SH-SY5Y (cell line): ENCODE data around the gene REEP5.

Source experiments
- GATA2 ChIP-seq: IDR thresholded peaks from 2 replicates; pipeline ENCODE4 v1.6.1; 2011; ENCODE audit warnings: mild to moderate bottlenecking, low read depth, low read length
- GATA3 ChIP-seq: IDR thresholded peaks from 2 replicates; pipeline ENCODE4 v1.6.1; 2011; ENCODE audit warnings: low read depth, mild to moderate bottlenecking, low read length, moderate library complexity

REEP5 gene

DNA sequence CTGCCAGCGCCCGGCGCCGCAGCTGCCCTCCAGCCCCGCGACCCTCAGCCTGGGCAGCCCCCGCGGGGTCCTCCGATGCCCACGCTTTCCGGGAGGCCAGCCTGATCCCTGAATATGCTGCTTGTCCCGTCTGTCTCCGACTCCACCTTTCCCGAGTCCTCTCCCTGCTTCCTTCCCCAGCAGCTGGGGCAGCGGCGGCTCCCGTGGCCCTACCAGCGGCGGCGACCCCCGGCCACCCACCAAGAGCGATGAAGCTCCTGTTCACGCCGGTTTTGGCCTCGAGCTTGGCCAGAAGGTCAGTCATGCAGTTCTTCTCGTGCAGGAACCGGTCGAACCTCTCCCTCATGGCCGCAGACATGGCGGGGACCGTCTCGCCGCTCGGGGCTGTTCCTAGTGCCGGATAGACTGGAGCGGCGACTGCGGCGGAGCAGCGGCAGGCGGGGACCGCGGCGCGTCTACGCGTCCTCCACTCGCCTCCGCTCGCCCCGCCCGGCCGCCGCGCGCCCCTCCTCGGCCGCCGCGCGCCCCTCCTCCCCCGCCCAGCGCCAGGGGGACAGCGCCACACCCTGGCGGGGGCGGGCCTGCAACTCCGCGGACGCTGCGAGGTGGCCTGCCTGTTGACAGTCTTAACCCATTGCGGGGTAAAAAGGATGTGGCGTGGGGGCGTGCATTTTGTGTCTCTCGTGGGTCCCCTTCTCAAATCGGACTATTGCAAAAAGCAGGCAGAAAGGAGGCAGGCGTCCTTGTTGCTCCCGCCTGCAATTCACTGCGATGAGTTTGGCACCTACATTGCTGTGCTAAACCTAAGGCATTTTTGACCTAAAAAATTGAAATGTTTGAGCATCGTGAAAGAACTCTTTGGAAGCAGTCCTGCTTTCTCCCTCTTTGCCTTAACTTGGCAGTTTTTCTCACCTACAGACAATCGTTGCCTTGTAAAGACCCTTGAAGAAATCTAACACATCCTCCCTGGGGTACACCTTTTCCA, at the start of gene REEP5:
Gene REEP5 (minus strand): TSS at position 395 of the 985 bp plus-strand sequence. CDS start 37 bp downstream, at position 358.
- TF ChIP-seq GATA2 = no peak
- no peak for TF ChIP-seq GATA3

DNA sequence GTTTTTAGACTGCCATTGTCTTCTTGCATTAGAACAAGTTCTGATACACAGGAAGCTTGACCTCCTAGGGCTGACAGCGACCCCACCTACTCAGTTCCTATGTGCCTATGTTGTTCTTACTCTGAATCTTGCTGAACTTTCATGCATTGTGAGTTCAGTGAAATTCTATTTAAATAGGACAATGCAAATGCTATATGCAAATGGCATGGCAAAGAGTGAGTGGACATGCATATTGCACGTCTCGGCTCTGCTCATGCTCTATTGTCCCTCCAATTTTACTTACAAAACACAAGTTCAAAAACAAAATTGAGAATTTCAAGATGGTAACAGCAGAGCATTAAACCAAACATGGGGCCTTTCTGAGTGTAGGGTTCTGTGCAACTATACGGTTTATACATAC, 49.2 kb upstream of the REEP5 start:
- TF ChIP-seq GATA3 (no peak), GATA2 (no peak)

DNA sequence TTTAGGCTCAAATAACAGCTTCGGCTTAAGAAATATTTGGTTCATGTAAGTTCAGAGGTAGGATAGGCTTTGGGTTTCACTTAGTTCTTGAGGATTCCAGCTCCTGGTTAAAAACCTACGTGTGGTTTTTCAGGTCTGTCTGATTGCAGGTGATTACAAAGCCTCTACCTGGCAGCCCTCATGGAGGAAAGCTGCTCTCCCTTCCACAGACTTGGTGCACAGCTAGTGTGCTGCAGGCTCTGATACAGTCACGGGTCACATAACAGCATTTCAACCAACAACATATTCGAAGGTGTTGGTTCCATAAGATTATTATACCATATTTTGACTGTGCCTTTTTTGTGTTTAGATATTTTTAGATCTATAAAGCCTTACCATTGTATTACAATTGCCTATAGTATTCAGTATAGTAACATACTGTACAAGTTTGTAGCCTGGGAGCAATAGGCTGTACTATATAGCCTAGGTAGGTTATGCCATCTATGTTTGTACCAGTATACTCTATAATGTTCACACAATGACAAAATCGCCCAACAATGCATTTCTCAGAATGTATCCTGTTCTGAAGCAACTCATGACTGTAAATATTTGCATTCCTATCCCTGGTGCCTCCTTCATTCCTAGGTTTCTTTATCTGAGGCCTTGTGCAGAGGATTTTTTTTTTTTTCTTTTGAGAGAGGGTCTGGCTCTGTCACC, 46.5 kb upstream of the REEP5 start:
- TF ChIP-seq GATA2 (no peak), GATA3 (no peak)

DNA sequence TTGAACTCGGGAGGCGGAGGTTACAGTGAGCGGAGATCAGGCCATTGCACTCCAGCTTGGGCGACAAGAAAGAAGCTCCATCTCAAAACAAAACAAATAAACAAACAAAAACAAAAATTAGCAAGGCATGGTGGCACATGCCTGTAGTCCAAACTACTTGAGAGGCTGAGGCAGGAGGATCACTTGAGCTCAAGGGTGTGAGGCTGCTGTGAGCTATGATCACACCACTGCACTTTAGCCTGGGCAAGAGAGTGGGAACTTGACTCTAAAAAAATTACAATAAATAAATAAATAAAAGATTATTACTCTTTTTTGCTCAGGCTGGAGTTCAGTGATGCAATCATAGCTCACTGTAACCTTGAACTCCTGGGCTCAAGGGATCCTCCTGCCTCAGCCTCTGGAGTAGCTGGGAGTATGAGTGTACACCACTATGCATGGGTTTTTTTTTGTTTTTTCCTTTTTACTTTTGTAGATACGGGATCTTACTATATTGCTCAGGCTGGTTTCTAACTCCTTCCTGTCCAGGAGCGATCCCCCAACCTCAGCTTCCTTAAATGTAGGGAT, 45.6 kb upstream of the REEP5 start:
- no peak for TF ChIP-seq GATA3
- no peak for TF ChIP-seq GATA2

DNA sequence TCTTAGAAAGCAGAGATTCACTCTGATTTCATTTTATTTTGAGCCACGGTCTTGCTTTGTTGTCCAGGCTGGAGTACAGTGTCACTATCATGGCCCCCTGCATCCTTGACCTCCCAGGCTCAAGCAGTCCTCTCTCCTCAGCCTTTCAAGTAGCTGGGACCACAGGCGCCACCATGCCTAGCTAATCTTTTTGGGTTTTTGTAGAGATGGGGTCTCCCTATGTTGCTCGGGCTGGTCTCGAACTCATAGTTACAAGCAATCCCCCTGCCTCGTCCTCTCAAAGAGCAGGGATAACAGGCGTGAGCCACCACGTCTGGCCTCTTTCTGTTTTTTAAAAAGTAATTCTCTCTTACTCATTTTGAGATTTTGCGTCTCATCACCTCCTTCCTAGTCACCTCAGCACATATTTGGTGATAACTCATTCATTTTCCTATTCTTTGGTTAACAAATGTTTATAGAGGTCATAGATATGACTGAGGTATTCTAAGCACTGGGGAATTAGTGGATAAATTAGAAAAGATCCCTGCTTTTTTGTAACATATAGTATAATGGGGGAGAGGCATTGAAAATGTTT, 43.8 kb upstream of the REEP5 start:
- TF ChIP-seq GATA2 = no peak

DNA sequence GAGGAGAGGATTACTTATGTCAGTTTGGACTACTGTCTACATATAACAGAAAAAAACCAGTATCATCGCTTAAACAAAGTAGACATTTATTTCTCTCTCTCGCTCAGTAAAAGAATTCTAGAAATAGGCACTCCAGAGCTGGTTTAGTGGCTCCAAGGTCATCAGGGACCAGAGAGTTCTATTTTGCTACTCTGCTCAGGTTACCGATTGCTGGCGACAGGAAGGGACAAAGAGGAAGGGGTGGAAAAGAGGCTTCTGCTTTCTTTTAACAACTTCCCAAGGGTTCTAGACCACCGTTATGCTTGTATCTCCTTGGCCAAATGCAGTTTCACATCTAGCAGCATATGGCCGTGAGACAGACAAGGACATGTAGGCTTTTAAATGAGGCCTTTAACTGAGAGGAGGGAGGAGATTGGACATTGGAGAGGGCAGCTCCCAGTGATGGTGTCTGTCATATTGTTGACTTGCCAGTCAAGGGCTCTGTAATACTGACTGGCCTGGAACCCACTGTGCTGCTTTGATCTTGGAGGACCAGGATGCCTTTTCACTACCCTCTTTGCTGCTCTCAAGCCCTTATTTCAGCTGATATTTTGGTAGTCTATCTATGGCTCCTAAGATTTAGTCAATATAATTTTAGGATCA, 39.0 kb upstream of the REEP5 start:
- TF ChIP-seq GATA2 = no peak
- TF ChIP-seq GATA3 = no peak

DNA sequence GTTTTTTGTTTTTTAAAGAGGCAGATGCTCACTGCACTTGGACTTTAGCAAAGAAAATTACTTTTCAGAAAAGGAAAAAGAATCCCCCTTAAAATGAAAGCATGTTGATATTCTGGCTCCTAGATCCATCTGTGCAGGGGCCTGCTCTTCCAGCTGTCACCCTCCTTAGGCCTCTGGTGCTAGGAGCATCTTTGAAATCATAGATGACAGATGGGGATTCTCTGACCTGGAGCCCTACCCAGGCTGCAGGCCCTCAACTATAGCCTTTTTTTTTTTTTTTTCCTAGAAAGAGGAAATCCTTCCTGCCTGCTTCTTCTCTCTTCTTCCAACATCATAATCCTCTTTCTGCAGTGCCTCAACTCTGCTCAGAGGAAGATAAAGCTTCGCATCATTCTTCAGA, 38.3 kb upstream of the REEP5 start:
- no peak for TF ChIP-seq GATA2

DNA sequence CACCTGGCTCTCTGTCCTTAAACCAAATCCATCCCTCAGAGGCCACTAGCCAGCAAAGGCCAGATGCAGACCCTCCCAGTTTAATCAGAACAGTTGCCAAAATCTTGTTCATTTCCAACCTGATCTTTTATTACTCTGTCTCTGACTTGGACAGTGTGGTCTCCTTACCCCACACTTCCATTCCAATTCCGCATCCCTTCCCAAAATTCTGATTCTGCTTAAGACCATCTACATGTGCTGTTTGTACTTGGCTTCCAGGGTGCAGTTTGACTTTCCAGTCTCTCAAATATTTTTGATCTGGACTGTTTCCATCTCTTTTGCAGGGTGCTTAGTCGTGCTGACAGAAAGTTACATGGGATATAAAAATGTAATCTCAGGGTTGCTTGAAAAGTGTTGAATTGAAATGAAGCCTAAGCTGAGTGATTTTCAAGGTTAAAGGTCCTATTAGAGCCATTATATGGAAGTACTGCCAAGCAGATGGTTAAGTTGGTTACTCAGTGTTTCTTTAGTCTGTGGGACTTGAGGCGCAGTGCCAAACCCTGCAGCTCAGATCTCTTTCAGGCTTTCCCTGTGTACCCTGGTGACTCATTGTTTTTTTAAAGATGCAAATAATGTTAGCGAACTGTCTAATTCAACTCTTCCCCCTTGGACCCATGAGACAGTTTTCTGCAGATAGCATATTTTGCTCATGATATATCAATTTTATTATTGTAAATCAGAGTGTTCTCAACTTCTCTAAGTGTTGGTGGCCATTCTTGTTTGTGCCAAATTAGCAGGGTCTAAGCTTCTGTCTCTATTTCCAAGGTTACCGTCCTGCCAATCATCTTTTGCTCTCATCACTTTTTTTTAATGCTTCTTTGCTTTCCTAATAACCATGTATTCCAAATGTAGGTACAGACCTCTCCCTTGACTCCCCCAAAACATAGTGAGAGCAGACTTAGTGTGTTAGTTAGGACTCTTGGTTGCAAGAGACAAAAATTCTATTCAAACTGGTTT, 36.4 kb upstream of the REEP5 start:
- TF ChIP-seq GATA3 (no peak), GATA2 (no peak)

DNA sequence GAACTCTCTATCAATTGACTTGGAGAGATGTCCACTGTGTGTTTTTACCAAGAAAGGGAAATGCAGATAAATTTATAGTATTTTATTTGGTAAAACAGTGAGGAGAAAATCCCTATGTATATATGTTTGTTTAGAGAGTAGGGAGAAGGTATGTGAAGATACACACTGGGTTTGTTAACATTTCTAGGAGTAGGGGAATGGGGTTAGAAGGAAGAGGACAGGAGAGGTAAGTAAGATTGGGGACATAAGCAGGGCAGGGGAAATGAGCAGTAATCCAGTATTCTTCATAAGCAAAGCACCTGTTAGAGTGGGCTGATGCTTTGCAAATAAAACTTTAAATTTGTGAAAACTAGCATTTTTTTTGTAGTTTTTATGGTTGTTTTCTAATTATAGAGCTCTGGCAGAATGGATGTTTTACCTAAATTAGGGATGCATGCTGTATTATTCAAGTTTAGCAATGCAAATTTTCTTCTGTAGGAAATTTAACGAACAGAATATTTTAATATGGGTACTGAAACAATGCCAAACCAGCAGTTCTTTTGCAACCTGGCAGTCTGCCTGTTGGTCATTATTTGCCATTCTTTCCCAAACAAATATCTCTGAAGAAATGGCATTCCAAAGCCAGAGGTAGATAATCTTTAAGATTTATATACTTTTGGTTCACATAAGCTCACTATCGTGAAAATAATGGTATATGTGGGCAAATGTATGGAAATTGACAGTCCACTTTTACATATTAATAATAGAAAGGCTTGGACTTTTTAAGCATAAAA, 35.2 kb upstream of the REEP5 start:
- TF ChIP-seq GATA3 = no peak
- TF ChIP-seq GATA2 = no peak

DNA sequence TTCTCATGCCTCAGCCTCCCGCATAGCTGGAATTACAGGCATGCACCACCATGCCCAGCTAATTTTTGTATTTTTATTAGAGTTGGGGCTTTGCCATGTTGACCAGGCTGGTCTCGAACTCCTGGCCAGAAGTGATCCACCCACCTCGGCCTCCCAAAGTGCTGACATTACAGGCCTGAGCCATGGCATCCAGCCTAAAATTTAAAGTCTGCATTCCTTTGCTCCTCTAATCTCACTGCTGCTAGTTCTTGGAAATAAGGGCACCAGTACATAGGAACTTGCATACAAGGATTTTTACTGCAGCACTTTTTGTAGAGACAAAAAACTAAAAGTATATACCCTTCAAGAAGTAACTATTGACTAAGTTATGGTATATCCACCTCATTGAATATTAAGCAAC, 34.6 kb upstream of the REEP5 start:
- TF ChIP-seq GATA2 (no peak), GATA3 (no peak)

DNA sequence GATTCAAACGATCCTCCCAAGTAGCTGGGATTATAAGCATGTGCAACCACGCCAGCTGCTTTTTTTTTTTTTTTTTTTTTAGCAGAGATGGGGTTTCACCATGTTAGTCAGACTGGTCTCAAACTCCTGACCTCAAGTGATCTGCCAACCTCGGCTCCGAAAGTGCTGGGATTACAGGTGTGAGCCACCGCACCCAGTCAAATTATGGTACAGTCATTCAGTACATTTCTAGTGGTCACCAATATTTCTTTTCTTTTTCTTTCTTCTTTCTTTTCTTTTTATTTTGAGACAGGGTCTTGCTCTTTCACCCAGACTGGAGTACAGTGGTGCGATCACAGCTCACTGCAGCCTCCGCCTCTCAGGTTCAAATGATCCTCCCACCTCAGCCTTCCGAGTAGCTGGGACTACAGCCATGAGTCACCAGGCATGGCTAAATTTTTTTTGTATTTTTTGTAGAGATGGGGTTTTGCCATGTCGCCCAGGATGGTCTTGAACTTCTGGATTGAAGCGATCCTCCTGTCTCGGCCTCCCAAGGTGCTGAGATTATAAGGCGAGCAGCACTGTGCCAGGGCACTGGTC, 29.2 kb upstream of the REEP5 start:
- TF ChIP-seq GATA3 (no peak), GATA2 (no peak)

DNA sequence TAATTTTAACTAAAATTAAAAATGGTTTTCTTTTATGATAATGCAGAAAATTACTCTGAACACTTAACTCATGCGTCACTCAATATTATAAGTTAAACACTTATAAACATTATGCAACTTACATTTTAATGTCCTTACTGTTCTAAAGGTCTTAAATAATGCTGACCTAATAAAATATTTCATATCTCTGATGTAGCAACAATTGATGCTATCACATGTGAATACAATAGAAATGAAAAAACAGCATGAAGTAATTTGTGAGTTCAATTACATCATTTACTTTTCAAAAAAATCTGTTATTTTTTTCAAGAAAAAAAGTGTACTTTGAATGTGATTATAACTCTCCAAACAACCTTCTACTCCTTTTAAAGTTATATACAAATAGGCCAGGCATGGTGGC, 26.4 kb upstream of the REEP5 start:
- TF ChIP-seq GATA2 (no peak), GATA3 (no peak)

DNA sequence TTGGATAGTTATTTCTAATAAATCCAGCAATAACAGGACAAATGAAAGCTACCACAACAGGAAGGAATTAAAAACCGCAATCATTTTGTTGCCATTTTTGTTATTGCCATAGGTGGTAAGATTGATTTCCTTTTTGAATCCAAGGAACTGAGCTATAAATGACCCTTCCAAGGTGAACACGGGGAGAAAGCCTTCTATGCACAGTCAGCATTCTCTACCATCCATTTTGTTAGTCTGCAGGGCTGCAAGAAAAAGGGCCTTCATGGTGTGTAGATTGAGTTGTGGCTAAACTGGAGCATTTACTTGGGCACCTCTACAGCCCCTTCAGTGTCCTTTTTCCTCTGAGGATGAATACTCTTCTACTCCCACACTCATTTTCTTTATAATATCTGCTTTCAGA, 18.6 kb upstream of the REEP5 start:
- TF ChIP-seq GATA3 (no peak), GATA2 (no peak)
